ENCODE results near the gene ZFAND6. TPM values are rescaled to one million over a fixed set of nuclear protein-coding genes. Genes with fewer than 3 reads are reported as not detected.

The ZFAND6 gene
- total and polyA plus RNA-seq, 10 of the 15 experiments (the other 5 are each of a cell fraction or from before 2014, with no cell fraction given), result 78.9 to 179 (median 135) TPM

DNA sequence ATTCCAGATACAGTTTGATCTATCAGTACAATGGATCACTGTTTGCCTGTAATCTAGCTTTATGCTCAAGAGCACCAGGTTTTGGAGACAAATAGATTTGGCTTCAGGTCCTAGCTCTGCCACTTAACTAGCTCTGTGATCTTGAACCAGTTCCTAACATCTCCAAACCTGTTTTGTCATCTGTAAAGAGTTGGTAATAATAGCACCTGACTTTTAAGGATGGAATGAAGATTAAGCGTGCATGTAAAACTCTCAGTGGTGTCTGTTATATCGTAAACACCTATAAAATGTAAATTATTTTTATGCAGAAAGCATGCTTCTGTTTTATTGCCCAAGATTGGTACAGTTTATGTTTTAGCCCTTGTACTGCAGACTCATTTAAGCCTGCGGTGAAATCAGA lies 36.5 kb downstream of the ZFAND6 start:
- H4K20me1 ChIP-seq (ENCODE audit: control insufficient read depth, insufficient read depth), result no peaks in the 10 kb centered on the region
- H3K27ac ChIP-seq (ENCODE audit: control insufficient read depth, insufficient read depth), result no peak overlapping the region
- POLR2A ChIA-PET, result no interaction called here
- WGBS (ENCODE audit: insufficient coverage, insufficient replicate concordance, low lambda C conversion rate, missing lambda C conversion rate), result over 99% methylated on average over 3 of the region's 3 CpGs
- TF ChIP-seq BMI1 (IDR thresholded peaks at IDR 0.05; ENCODE audit: borderline replicate concordance), result no peak
- TF ChIP-seq NR2C1 (IDR thresholded peaks at IDR 0.05), result no peak
- no peak for TF ChIP-seq POLR2A (IDR thresholded peaks at IDR 0.05; ENCODE audit: low read depth, low read length)
- TF ChIP-seq ZNF274 (IDR thresholded peaks at IDR 0.05; ENCODE audit: insufficient read depth, insufficient read length), result no peak
- no peak for TF ChIP-seq JUNB (IDR thresholded peaks at IDR 0.05)
- no peak for TF ChIP-seq SMARCA5 (IDR thresholded peaks at IDR 0.05)
- no peak for TF ChIP-seq MTA3 (IDR thresholded peaks at IDR 0.05; ENCODE audit: borderline replicate concordance, low read length)
- TF ChIP-seq, protein P1, sequence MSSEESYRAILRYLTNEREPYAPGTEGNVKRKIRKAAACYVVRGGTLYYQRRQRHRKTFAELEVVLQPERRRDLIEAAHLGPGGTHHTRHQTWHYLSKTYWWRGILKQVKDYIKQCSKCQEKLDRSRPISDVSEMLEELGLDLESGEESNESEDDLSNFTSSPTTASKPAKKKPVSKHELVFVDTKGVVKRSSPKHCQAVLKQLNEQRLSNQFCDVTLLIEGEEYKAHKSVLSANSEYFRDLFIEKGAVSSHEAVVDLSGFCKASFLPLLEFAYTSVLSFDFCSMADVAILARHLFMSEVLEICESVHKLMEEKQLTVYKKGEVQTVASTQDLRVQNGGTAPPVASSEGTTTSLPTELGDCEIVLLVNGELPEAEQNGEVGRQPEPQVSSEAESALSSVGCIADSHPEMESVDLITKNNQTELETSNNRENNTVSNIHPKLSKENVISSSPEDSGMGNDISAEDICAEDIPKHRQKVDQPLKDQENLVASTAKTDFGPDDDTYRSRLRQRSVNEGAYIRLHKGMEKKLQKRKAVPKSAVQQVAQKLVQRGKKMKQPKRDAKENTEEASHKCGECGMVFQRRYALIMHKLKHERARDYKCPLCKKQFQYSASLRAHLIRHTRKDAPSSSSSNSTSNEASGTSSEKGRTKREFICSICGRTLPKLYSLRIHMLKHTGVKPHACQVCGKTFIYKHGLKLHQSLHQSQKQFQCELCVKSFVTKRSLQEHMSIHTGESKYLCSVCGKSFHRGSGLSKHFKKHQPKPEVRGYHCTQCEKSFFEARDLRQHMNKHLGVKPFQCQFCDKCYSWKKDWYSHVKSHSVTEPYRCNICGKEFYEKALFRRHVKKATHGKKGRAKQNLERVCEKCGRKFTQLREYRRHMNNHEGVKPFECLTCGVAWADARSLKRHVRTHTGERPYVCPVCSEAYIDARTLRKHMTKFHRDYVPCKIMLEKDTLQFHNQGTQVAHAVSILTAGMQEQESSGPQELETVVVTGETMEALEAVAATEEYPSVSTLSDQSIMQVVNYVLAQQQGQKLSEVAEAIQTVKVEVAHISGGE (CRISPR knock-in tag; IDR thresholded peaks at IDR 0.05), result no peak
- no peak for TF ChIP-seq TCF12 (IDR thresholded peaks at IDR 0.05; ENCODE audit: low read depth, low read length)
- TF ChIP-seq SPI1 (IDR thresholded peaks at IDR 0.05; ENCODE audit: borderline replicate concordance, insufficient read depth, low read depth, low read length), result no peak
- no peak for TF ChIP-seq HDAC6 (IDR thresholded peaks at IDR 0.05; ENCODE audit: unreplicated experiment)
- peaks cover 58% of the 10 kb centered on the region for H3K79me2 ChIP-seq (ENCODE audit: control insufficient read depth, insufficient read depth, low read length)
- H3K36me3 ChIP-seq (ENCODE audit: control insufficient read depth in 2 of 2, insufficient read depth in 2 of 2, low read length in 1 of 2), result no peaks in the 10 kb centered on the region; a peak in 2 of 4 replicates
- in situ Hi-C loops (cut with MboI) (no loop called here), intact Hi-C loops (cut with micrococcal nuclease; ENCODE audit: unreplicated experiment) (no loop called here)
- no peak overlapping the region for H3K4me3 ChIP-seq
- H2AFZ ChIP-seq (ENCODE audit: control insufficient read depth, low read depth, low read length), result no peak overlapping the region
- no peak for ATAC-seq
- H3K4me1 ChIP-seq (ENCODE audit: control insufficient read depth, insufficient read depth, low read length), result peaks cover 10% of the 10 kb centered on the region
- BruUV-seq (replicated peaks), result no TSS peak
- H3K9me3 ChIP-seq (replicated peaks; ENCODE audit: control insufficient read depth, insufficient read depth, low read length), result no peaks in the 10 kb centered on the region
- no peak for DNase-seq (ENCODE audit: low read depth, low spot score)
- no peak for FAIRE-seq
- CTCF ChIA-PET, result interaction anchor here (1.0 kb wide), 1 partner anchor 19 kb away, joined by 4 read pairs; no protein-coding TSS in a partner anchor
- H3K27me3 ChIP-seq (replicated peaks in 1 of 2; ENCODE audit: control insufficient read depth in 2 of 2, insufficient read depth in 2 of 2, low read length in 1 of 2), result no peaks in the 10 kb centered on the region
- RAD21 ChIA-PET (ENCODE audit: unreplicated experiment), result no interaction called here
- SMC1A ChIA-PET (ENCODE audit: uncharacterized antibody, unreplicated experiment), result interaction anchor here (0.9 to 1.4 kb wide), 2 partner anchors 11 to 24 kb away, joined by 3 to 4 read pairs; no protein-coding TSS in a partner anchor
- no peak overlapping the region for H3K9ac ChIP-seq (ENCODE audit: control insufficient read depth, insufficient read depth, low read length)
- H3K4me2 ChIP-seq (ENCODE audit: control insufficient read depth, insufficient read depth), result no peak overlapping the region

All from GM12878 (cell line).